CD4-positive, alpha-beta T cell treated with Interleukin-17A for 1 hour (primary cell): ENCODE measurements around the gene SBK2.
"Not testable (repeated sequence)": the region's sequence is repeated elsewhere in the genome, so short reads cannot be mapped to it uniquely, and the experiment has no call there.

Source experiments
- DNase-seq: peaks from one replicate; pipeline ENCODE4 v3.0.0-alpha.2; 2020

SBK2 gene

GRCh38 chr19:55536951-55537740, at the start of gene SBK2:
SBK2 (minus strand) TSS chr19:55537133; CDS start chr19:55536294, 839 bp downstream.
- no peak for DNase-seq

- DNase-seq: peak; percentile 46
These were observed 48.9 kb upstream of the SBK2 start for GRCh38 chr19:55585658-55586339.

GRCh38 chr19:55584871-55585270, 47.9 kb upstream of the SBK2 start:
- DNase-seq: no peak

- not testable (repeated sequence) for DNase-seq
These were observed 47.0 kb upstream of the SBK2 start for GRCh38 chr19:55583897-55584296.

GRCh38 chr19:55582284-55582683, 45.4 kb upstream of the SBK2 start:
- not testable (repeated sequence) for DNase-seq

- DNase-seq: no peak
These were observed 44.9 kb upstream of the SBK2 start for GRCh38 chr19:55581823-55582223.

GRCh38 chr19:55581145-55581822, 44.4 kb upstream of the SBK2 start:
- peak; percentile 33 for DNase-seq

- DNase-seq: peak; percentile 82
These were observed 43.8 kb upstream of the SBK2 start, which contains the start of gene ZNF579 for GRCh38 chr19:55580628-55581144. ZNF579 (minus strand) TSS chr19:55580848; CDS start chr19:55579639, 1,209 bp downstream.

- no peak for DNase-seq
These were observed 43.1 kb upstream of the SBK2 start for GRCh38 chr19:55579766-55580621.

GRCh38 chr19:55578761-55579747, 42.1 kb upstream of the SBK2 start:
- DNase-seq: no peak

GRCh38 chr19:55578031-55578760, 41.3 kb upstream of the SBK2 start:
- DNase-seq: no peak

GRCh38 chr19:55576746-55577145, 39.8 kb upstream of the SBK2 start:
- DNase-seq: no peak

- DNase-seq: not testable (repeated sequence)
These were observed 37.0 kb upstream of the SBK2 start for GRCh38 chr19:55573929-55574328.

- not testable (repeated sequence) for DNase-seq
These were observed 32.5 kb upstream of the SBK2 start for GRCh38 chr19:55569477-55569876.

GRCh38 chr19:55567708-55568328, 30.9 kb upstream of the SBK2 start:
- DNase-seq: no peak

GRCh38 chr19:55566823-55567222, 29.9 kb upstream of the SBK2 start:
- no peak for DNase-seq

- DNase-seq: no peak
These were observed 26.3 kb upstream of the SBK2 start for GRCh38 chr19:55563261-55563690.

- DNase-seq: no peak
These were observed 22.8 kb upstream of the SBK2 start for GRCh38 chr19:55559684-55560083.

- no peak for DNase-seq
These were observed 17.8 kb upstream of the SBK2 start for GRCh38 chr19:55554741-55555152.

- DNase-seq: no peak
These were observed 17.4 kb upstream of the SBK2 start for GRCh38 chr19:55554302-55554701.
